ENCODE results near the gene GPR132.

Gene GPR132

DNA sequence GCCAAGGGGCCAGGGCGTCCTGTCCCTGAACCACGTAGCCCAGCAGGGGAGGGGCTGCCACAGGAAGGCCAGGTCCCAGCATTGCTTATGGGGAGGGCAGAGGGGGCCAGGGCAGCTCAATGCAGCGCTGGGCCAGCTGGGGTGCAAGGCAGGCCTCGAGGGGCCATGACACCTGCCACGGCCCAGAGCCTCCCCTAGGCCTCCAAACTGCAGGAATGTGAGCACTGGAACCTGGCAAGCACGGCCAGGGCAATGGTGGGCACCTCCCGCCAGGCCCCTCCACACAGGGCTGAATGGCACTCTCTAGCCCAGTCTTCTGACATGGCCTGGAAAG is 32.5 kb upstream of the GPR132 start:
- no peak overlapping the region for H3K4me3 ChIP-seq (ENCODE audit: low read length)
- no peak overlapping the region for H3K9ac ChIP-seq (ENCODE audit: low read length)
- no peaks in the 10 kb centered on the region for H3K36me3 ChIP-seq (ENCODE audit: control insufficient read depth, insufficient read depth, low read length, severe bottlenecking)
- no peaks in the 10 kb centered on the region for H3K4me1 ChIP-seq (ENCODE audit: control insufficient read depth, insufficient read depth, low read length)
- peaks cover 45% of the 10 kb centered on the region for H3K27me3 ChIP-seq (replicated peaks; ENCODE audit: control insufficient read depth, insufficient read depth, low read length)
- no peak for DNase-seq (ENCODE audit: low read depth)
- H3K9me3 ChIP-seq (ENCODE audit: control insufficient read depth, low read length), result peaks cover 12% of the 10 kb centered on the region

DNA sequence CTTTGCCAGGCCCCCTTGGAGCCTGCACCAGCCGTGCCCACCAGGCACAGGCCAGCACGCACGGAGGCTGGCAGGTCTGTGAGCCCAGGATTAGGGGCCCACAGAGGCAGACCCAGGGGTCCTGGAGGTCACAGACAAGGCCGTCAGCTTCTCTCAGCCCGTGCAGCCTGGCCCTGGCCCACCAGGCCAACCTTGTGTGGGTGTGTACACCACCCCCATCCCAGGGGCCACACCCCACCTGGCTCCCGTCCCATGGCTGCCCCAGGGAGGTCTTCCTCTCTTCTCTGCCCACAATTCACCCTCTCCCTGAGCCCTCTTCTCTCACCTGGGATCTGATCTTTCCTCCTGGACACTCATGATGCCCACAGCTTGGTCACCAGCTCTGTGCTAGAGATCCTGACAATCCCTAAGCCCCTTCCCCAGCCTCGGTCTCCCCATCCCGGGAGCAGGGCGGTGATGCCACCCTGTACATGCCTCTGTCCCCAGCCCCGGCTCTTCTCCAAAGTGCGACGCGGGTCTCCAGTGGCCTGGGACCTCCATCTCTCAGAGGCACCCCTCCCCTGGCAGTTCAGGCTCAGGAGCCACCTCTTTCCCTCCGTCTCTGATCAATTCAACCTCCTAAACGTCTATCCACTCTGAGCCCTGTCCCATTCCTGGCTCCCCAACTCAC is 31.1 kb upstream of the GPR132 start:
- Histone ChIP-seq H3K4me1 (ENCODE audit: control insufficient read depth, insufficient read depth, low read length) (peaks cover 12% of the 10 kb centered on the region), H3K27me3 (replicated peaks; ENCODE audit: control insufficient read depth, insufficient read depth, low read length) (peaks cover 34% of the 10 kb centered on the region), H3K9me3 (ENCODE audit: control insufficient read depth, low read length) (peaks cover 12% of the 10 kb centered on the region), H3K9ac (ENCODE audit: low read length) (no peak overlapping the region), H3K36me3 (ENCODE audit: control insufficient read depth, insufficient read depth, low read length, severe bottlenecking) (no peaks in the 10 kb centered on the region), H3K4me3 (ENCODE audit: low read length) (no peak overlapping the region)
- DNase-seq (ENCODE audit: low read depth), result no peak

DNA sequence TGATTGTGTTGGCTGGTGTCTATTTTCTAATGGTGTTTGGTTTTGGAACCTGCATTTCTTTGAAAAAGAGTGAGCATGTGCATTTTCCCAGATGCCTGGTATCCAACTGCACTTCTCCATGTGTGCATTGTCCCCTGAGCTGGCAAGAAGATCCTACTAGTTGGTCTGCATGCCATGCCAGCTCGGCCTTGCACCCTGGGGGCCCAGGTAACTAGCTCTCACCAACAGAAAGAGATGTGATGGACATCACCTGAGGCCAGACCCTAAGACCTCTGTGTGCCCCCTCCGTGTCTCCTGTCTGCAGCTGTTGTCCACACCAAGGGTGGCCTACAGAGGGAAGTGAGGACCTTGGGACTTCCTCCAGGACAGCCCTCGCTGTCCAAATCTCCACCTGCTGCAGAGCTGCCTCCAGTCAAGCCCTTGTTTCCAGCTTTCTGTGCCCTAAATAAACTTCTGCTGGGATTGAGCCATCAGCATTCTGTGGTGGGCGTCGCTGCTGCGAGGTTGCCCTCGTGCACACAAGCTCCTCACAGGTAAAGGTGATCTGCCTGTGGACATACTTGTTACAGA is 30.1 kb upstream of the GPR132 start:
- H3K4me3 ChIP-seq (ENCODE audit: low read length), result no peak overlapping the region
- DNase-seq (ENCODE audit: low read depth), result no peak
- peaks cover 12% of the 10 kb centered on the region for H3K9me3 ChIP-seq (ENCODE audit: control insufficient read depth, low read length)
- H3K9ac ChIP-seq (ENCODE audit: low read length), result no peak overlapping the region
- peaks cover 25% of the 10 kb centered on the region for H3K27me3 ChIP-seq (replicated peaks; ENCODE audit: control insufficient read depth, insufficient read depth, low read length)
- no peaks in the 10 kb centered on the region for H3K36me3 ChIP-seq (ENCODE audit: control insufficient read depth, insufficient read depth, low read length, severe bottlenecking)
- peaks cover 12% of the 10 kb centered on the region for H3K4me1 ChIP-seq (ENCODE audit: control insufficient read depth, insufficient read depth, low read length)

DNA sequence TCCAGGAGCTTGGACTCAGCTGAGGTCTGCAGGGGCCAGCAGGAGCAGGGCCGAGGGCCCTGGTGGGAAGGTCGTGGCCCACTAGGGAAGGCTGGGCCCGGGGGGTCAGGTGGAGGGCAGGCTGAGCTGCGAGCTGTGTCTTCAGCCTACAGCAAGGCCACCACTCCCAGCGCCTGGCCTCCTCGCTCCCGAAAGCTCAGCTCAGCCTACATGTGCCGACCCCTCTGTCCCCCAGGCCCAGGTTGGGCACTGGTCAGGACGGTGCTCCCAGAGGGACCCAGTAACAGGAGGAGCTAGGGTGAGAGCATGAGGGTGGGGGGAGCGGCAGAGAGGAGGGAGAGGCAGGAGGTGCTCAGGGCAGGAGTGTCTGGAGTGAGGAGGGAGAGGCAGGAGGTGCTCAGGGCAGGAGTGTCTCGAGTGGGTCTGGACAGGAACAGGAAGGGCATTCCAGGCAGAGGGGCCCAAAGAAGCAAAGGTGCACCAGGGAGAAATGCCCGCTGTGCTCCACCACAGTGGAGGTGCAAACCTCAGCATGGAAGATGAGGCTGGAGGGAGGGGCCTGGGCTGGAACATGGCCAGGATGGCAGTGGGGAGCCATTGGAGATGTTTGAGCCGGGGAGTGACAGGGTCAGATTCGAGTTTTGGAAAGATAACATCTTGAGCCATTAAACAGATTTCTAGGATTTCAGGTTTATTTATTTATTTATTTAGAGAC is 29.1 kb upstream of the GPR132 start:
- H3K36me3 ChIP-seq (ENCODE audit: control insufficient read depth, insufficient read depth, low read length, severe bottlenecking), result no peaks in the 10 kb centered on the region
- peaks cover 4% of the 10 kb centered on the region for H3K9me3 ChIP-seq (ENCODE audit: control insufficient read depth, low read length)
- H3K4me3 ChIP-seq (ENCODE audit: low read length), result peak overlapping the region; percentile 84
- no peak for DNase-seq (ENCODE audit: low read depth)
- H3K9ac ChIP-seq (ENCODE audit: low read length), result peak overlapping the region; percentile 87
- peaks cover 16% of the 10 kb centered on the region for H3K27me3 ChIP-seq (replicated peaks; ENCODE audit: control insufficient read depth, insufficient read depth, low read length)
- H3K4me1 ChIP-seq (ENCODE audit: control insufficient read depth, insufficient read depth, low read length), result peaks cover 12% of the 10 kb centered on the region

DNA sequence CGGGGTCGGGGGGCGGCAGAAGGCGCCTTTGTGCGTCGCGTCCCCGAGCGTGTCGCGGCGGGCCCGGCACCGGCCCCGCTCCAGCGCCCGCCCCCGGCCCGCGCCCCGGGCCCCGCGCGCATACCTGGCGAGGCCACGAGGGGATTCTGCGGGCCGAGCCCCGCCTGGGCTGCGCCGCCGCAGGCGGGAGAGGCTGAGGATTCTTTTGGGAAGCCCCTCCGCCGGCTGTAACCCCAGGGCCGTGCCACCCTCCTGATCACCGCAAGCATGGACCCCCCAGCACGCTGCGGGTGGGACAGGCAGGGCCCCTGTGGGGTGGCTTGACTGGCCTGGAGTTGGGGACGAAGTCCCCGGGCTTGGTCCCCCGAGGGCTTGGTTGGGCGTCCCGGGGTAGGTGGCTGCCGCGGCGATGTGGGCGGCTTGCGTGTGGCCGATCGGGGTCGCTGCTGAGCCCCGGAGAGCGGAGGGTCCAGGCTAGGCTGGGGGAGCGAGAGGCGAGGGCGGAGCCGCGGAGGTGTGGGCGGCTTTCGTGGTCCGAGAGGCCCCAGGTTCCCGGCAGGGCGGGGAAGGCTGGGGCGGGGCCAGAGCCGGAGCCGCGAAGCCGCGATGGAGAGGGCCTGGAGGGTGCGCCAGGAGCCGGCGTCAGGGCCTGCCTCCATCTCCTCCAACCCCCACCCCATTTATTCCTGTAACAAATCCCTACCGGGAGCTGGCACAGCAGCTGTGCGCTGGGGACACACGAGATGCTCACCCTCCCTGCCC is 28.4 kb upstream of the GPR132 start:
- peaks cover 4% of the 10 kb centered on the region for H3K9me3 ChIP-seq (ENCODE audit: control insufficient read depth, low read length)
- no peaks in the 10 kb centered on the region for H3K36me3 ChIP-seq (ENCODE audit: control insufficient read depth, insufficient read depth, low read length, severe bottlenecking)
- peak overlapping the region; percentile 87 for H3K9ac ChIP-seq (ENCODE audit: low read length)
- DNase-seq (ENCODE audit: low read depth), result peak; percentile 80
- peaks cover 12% of the 10 kb centered on the region for H3K27me3 ChIP-seq (replicated peaks; ENCODE audit: control insufficient read depth, insufficient read depth, low read length)
- peak overlapping the region; percentile 84 for H3K4me3 ChIP-seq (ENCODE audit: low read length)
- H3K4me1 ChIP-seq (ENCODE audit: control insufficient read depth, insufficient read depth, low read length), result peaks cover 17% of the 10 kb centered on the region

DNA sequence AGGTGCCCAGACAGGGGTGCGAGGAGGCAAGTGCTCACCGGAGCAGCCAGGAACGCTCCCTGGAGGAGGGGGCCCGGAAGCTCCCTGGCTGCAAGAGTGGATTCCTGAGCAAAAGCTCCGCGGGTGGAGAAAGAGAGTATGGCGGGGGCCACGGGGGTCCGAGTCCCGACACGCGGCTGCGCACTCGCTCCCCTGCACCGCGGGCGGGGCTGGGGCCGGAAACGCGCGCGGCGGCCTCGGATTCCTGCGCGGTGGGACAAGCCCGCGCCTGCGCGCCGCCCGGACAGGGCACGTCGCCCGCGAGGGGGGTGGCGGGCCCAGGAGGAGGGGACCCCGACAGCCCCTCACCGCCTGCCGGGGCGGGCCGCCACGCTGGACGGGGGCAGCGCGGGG is 27.8 kb upstream of the GPR132 start:
- peaks cover 8% of the 10 kb centered on the region for H3K27me3 ChIP-seq (replicated peaks; ENCODE audit: control insufficient read depth, insufficient read depth, low read length)
- DNase-seq (ENCODE audit: low read depth), result peak; percentile 80
- peaks cover 23% of the 10 kb centered on the region for H3K4me1 ChIP-seq (ENCODE audit: control insufficient read depth, insufficient read depth, low read length)
- H3K36me3 ChIP-seq (ENCODE audit: control insufficient read depth, insufficient read depth, low read length, severe bottlenecking), result no peaks in the 10 kb centered on the region
- peak overlapping the region; percentile 84 for H3K4me3 ChIP-seq (ENCODE audit: low read length)
- H3K9me3 ChIP-seq (ENCODE audit: control insufficient read depth, low read length), result no peaks in the 10 kb centered on the region
- H3K9ac ChIP-seq (ENCODE audit: low read length), result peak overlapping the region; percentile 74

DNA sequence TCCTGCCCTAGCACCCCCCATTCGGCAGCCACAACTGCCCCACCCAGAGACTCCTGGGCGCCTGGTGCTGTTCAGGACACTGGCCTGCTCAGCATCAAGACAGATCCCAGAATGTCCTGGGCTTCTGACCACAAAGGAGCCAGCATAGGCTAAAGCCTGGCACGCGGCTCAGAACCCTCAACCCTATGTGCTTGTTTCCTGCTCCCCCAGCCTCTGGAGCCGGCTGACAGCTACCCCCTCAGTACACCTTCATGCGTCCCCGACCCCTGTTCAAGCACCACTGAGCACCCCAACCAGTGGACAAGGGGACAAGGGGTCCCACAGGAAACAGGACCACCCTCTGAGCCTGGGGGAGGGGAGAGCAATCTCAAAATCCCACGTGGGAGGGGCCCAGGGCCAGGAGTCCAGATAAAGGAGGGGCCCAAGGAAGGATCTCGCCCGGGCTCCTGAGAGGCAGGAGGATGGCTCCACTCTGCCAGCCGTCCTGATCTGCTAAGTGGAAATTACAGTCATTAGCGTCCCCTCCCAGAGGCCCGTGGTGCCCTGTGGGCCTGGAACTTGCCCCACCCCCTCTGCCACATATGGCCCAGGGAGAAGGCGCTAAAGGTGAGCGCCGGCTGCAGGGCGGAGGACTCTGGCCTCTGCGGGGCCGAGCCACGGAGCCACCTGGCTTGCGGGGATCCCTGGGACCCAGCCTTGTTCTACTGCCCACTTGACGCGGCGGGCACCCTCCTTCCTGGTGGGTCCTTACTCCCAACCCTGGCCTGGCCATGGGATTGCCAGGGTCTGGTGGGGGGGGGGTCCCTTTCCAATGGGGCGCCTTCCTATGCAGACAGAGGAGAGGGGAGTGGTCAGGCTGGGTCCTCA is 27.2 kb upstream of the GPR132 start:
- peaks cover 8% of the 10 kb centered on the region for H3K27me3 ChIP-seq (replicated peaks; ENCODE audit: control insufficient read depth, insufficient read depth, low read length)
- peak; percentile 14 for DNase-seq (ENCODE audit: low read depth)

DNA sequence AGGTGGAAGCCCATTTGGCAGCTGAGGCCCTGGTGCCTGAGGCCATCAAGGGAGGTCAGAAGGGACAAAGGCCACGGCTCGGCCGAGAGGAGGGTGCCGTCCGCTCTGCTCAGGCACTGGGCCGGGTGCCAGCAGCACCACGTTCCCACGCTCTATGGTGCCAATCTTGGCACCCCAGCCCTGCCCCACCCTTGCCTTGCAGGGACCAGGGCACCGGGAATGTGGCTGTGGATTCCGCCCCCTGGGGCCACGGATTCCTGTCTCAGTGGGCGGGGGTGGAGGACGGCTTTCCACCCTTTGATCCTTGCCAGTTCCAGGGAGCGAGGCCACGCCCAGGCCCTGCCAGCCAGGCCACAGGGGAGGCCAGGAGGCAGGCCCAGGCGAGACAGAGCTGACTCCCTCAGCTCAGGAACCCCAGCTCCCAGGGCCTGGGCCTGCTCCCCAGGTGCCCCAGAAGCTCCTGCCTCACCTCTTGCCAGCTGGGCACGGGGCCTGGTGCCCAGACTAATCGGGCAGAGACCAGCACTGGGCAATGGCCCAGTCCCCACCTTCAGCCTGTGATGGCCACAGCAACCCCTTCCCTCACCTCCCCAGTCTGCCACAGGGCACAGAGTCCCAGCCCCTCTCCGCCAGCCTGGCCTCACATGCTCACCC is 26.4 kb upstream of the GPR132 start:
- Histone ChIP-seq H3K9me3 (ENCODE audit: control insufficient read depth, low read length) (no peaks in the 10 kb centered on the region), H3K36me3 (ENCODE audit: control insufficient read depth, insufficient read depth, low read length, severe bottlenecking) (no peaks in the 10 kb centered on the region), H3K9ac (ENCODE audit: low read length) (no peak overlapping the region), H3K4me3 (ENCODE audit: low read length) (no peak overlapping the region), H3K4me1 (ENCODE audit: control insufficient read depth, insufficient read depth, low read length) (peaks cover 27% of the 10 kb centered on the region), H3K27me3 (replicated peaks; ENCODE audit: control insufficient read depth, insufficient read depth, low read length) (peaks cover 6% of the 10 kb centered on the region)
- peak; percentile 50 for DNase-seq (ENCODE audit: low read depth)

More for the DNA sequence above, 27.2 kb upstream of the GPR132 start:
- Histone ChIP-seq H3K36me3 (ENCODE audit: control insufficient read depth, insufficient read depth, low read length, severe bottlenecking) (no peaks in the 10 kb centered on the region), H3K9ac (ENCODE audit: low read length) (peak overlapping the region; percentile 74), H3K9me3 (ENCODE audit: control insufficient read depth, low read length) (no peaks in the 10 kb centered on the region), H3K4me1 (ENCODE audit: control insufficient read depth, insufficient read depth, low read length) (peaks cover 27% of the 10 kb centered on the region), H3K4me3 (ENCODE audit: low read length) (peak overlapping the region; percentile 84)

DNA sequence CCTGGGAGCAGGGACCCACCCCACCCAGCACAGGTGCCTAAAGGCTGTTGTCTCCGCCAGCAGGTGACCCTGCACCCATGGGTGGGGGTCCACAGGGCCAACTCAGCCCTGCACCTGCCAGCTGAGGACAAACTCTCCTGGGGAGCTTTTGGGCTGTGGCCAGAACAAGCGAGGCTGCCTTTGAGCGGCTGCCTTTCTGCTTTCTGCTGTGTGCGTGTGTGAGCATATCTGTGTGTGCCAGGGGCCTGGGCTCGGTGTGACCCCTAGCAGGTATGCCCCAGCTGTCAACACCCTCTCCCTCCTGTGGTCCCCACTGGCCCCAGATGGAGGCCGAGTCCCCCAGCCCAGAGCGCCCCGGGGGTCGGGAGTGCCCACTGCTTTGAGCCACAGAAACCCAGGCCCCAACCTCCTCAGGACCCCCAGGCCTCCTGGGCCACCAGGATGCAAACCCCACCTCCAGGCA is 25.9 kb upstream of the GPR132 start:
- Histone ChIP-seq H3K9me3 (ENCODE audit: control insufficient read depth, low read length) (no peaks in the 10 kb centered on the region), H3K4me1 (ENCODE audit: control insufficient read depth, insufficient read depth, low read length) (peaks cover 30% of the 10 kb centered on the region), H3K9ac (ENCODE audit: low read length) (no peak overlapping the region), H3K27me3 (replicated peaks; ENCODE audit: control insufficient read depth, insufficient read depth, low read length) (no peaks in the 10 kb centered on the region), H3K4me3 (ENCODE audit: low read length) (no peak overlapping the region), H3K36me3 (ENCODE audit: control insufficient read depth, insufficient read depth, low read length, severe bottlenecking) (no peaks in the 10 kb centered on the region)
- no peak for DNase-seq (ENCODE audit: low read depth)

DNA sequence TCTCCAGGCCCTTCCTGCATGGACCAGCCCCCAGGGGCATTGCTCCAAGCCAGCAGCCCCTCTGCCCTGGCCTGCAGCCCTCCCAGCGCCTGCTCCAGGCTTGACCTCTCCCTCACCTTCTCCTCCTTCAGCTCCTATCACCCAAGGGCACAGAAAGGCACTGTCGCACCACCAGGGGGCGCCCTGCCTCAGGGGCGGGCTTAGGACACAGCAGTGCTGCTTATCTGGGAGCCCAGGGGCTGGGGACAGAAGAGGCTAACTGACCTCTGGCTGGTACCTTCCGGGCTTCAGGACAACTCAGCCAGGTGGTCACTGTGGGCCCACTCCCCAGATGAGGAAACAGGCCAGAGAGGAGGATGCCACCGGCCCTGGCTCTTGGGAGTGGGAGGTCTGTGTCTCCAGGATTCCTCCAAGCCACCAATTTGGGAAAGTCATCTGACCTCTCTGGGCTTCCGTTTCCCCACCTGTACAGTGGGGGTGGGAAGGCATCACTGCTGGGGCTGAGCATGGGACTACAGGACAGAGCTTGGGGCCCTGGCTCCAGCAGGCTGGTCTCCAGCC is 25.3 kb upstream of the GPR132 start:
- no peaks in the 10 kb centered on the region for H3K36me3 ChIP-seq (ENCODE audit: control insufficient read depth, insufficient read depth, low read length, severe bottlenecking)
- peaks cover 30% of the 10 kb centered on the region for H3K4me1 ChIP-seq (ENCODE audit: control insufficient read depth, insufficient read depth, low read length)
- no peaks in the 10 kb centered on the region for H3K27me3 ChIP-seq (replicated peaks; ENCODE audit: control insufficient read depth, insufficient read depth, low read length)
- H3K4me3 ChIP-seq (ENCODE audit: low read length), result no peak overlapping the region
- H3K9me3 ChIP-seq (ENCODE audit: control insufficient read depth, low read length), result no peaks in the 10 kb centered on the region
- peak; percentile 92 for DNase-seq (ENCODE audit: low read depth)
- no peak overlapping the region for H3K9ac ChIP-seq (ENCODE audit: low read length)

Measured in adipocyte (in vitro differentiated cells).